ENCODE results near the gene ZNF490.

ZNF490 gene

DNA sequence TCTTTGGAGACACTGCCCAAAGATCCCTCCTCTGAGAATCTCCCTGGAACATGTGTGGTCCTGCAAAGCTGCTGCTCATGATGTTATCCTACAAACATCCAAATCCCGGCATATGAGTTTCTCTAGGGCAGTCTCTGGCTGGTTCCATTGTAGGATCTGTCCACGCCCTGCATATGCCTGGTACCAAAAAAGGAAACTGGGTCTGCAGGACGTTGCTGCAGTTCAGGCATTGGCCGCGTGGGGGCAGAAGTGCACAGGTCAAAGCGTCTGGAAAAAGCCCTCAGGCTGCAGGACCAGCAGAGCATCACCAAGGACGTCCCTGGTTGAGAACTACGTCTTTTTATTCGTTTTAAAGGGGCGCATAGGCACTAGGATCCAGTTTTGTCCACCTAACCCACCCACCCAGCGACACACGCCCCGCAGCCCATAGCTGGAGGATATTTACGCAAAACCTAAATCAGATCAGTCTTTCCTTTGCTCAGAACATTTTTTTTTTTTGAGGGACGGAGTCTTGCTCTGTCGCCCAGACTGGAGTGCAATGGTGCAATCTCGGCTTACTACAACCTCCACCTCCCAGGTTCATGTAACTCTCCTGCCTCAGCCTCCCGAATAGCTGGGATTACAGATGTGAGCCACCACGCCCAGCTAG, 46.5 kb downstream of the ZNF490 start:
- peak; percentile 91 for DNase-seq (ENCODE audit: insufficient read length, low spot score)
- TF ChIP-seq, protein P1, sequence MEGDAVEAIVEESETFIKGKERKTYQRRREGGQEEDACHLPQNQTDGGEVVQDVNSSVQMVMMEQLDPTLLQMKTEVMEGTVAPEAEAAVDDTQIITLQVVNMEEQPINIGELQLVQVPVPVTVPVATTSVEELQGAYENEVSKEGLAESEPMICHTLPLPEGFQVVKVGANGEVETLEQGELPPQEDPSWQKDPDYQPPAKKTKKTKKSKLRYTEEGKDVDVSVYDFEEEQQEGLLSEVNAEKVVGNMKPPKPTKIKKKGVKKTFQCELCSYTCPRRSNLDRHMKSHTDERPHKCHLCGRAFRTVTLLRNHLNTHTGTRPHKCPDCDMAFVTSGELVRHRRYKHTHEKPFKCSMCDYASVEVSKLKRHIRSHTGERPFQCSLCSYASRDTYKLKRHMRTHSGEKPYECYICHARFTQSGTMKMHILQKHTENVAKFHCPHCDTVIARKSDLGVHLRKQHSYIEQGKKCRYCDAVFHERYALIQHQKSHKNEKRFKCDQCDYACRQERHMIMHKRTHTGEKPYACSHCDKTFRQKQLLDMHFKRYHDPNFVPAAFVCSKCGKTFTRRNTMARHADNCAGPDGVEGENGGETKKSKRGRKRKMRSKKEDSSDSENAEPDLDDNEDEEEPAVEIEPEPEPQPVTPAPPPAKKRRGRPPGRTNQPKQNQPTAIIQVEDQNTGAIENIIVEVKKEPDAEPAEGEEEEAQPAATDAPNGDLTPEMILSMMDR (IDR thresholded peaks at IDR 0.05; ENCODE audit: insufficient read depth, missing control alignments): peak; percentile 98
- no peak for FAIRE-seq

- no peak for FAIRE-seq
- DNase-seq (ENCODE audit: insufficient read length, low spot score): no peak
- TF ChIP-seq, protein P1 (IDR thresholded peaks at IDR 0.05; ENCODE audit: insufficient read depth, missing control alignments): no peak
Measured at GRCh38 chr19:12555456-12555930, 55.1 kb downstream of the ZNF490 start.

DNA sequence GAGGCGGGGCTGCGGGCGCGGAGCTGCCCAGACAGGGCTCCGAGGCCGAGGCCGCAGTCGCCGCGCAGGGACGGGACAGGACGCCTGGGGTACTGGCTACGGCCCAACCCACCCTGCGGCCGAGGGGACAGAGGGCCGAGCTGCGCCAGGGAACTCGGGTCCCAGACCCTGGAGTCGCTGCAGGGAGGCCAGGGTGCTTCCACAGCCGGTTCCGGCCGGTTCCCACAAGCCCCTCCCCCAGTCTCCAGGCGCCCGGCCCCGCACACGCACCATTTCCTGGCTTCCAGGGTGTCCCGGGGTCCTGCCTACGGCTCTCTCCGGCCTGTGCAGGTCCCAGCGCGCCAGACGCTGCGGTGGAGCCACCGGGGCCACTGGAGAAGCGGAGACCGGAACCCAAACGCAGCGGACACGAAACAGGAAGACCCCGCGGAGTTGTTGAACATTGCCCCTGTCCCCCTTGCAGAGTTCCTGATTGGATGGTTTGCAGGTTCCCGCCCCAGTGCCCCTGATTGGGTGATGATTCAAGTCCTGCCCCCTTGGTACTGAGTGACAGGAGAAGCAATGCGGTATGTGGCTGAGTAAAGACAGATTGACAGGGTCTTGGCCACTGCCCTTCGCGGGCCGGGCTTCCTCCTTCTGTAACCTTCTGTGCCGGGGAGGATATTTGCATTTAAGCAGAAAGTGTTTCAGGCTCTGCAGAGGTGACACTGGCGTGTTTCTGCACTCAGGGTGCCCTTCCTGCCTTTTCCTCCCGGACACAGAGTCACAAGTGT, 59.4 kb downstream of the ZNF490 start, which contains the start of gene ZNF564:
ZNF564 (minus strand) TSS at position 423 of the 773 bp plus-strand sequence; CDS start at position 273, 150 bp downstream.
- DNase-seq (ENCODE audit: insufficient read length, low spot score) (peak; percentile 87), FAIRE-seq (no peak)
- TF ChIP-seq, protein P1 (IDR thresholded peaks at IDR 0.05; ENCODE audit: insufficient read depth, missing control alignments): no peak

GRCh38 chr19:12546903-12547302, 63.7 kb downstream of the ZNF490 start:
- TF ChIP-seq, protein P1 (IDR thresholded peaks at IDR 0.05; ENCODE audit: insufficient read depth, missing control alignments): no peak
- FAIRE-seq (no peak), DNase-seq (ENCODE audit: insufficient read length, low spot score) (no peak)

- no peak for DNase-seq (ENCODE audit: insufficient read length, low spot score)
- FAIRE-seq: no peak
- TF ChIP-seq, protein P1 (IDR thresholded peaks at IDR 0.05; ENCODE audit: insufficient read depth, missing control alignments): no peak
Measured at GRCh38 chr19:12546068-12546467, 64.5 kb downstream of the ZNF490 start.

GRCh38 chr19:12545267-12545666, 65.3 kb downstream of the ZNF490 start:
- DNase-seq (ENCODE audit: insufficient read length, low spot score): no peak
- TF ChIP-seq, protein P1 (IDR thresholded peaks at IDR 0.05; ENCODE audit: insufficient read depth, missing control alignments): no peak
- FAIRE-seq: no peak
